Stimulated activated CD8-positive, alpha-beta memory T cell treated with anti-CD3 and anti-CD28 coated beads, Interleukin-12 subunit alpha, Interleukin-12 subunit beta, amount 100 ng/mL, for 4 hours (primary cell): ENCODE measurements around the gene INTS13.
"Not testable (repeated sequence)": the region's sequence is repeated elsewhere in the genome, so short reads cannot be mapped to it uniquely, and the experiment has no call there.

ENCODE experiments used
- DNase-seq: peaks from one replicate; pipeline ENCODE4 v3.0.0-alpha.2; 2020; ENCODE audit warnings: low read depth

Gene INTS13

GRCh38 chr12:26935636-26936378 lies 2.0 kb downstream of the INTS13 start:
- DNase-seq = no peak

- DNase-seq = no peak
Observed at GRCh38 chr12:26929590-26929989, 8.2 kb downstream of the INTS13 start.

- DNase-seq = no peak
Observed at GRCh38 chr12:26928661-26929060, 9.1 kb downstream of the INTS13 start.

GRCh38 chr12:26921886-26922285 lies 15.9 kb downstream of the INTS13 start:
- no peak for DNase-seq

- no peak for DNase-seq
Observed at GRCh38 chr12:26919216-26919555, 18.6 kb downstream of the INTS13 start.

GRCh38 chr12:26918321-26919215 lies 19.2 kb downstream of the INTS13 start:
- no peak for DNase-seq

- no peak for DNase-seq
Observed at GRCh38 chr12:26906704-26907103, 31.1 kb downstream of the INTS13 start.

GRCh38 chr12:26906024-26906423 lies 31.8 kb downstream of the INTS13 start:
- DNase-seq = no peak

GRCh38 chr12:26903396-26903795 lies 34.4 kb downstream of the INTS13 start:
- DNase-seq = not testable (repeated sequence)

- no peak for DNase-seq
Observed at GRCh38 chr12:26896913-26897312, 40.9 kb downstream of the INTS13 start.

- no peak for DNase-seq
Observed at GRCh38 chr12:26895672-26896071, 42.1 kb downstream of the INTS13 start.

- DNase-seq = no peak
Observed at GRCh38 chr12:26891704-26892103, 46.1 kb downstream of the INTS13 start.

GRCh38 chr12:26890784-26891183 lies 47.0 kb downstream of the INTS13 start:
- no peak for DNase-seq

GRCh38 chr12:26884765-26885576 lies 52.8 kb downstream of the INTS13 start:
- peak; percentile 50 for DNase-seq

- DNase-seq = no peak
Observed at GRCh38 chr12:26880625-26881024, 57.2 kb downstream of the INTS13 start.

- DNase-seq = no peak
Observed at GRCh38 chr12:26878661-26879119, 59.1 kb downstream of the INTS13 start.

GRCh38 chr12:26874501-26875296 lies 63.1 kb downstream of the INTS13 start:
- no peak for DNase-seq

GRCh38 chr12:26872625-26873024 lies 65.2 kb downstream of the INTS13 start:
- no peak for DNase-seq

- DNase-seq = no peak
Observed at GRCh38 chr12:26871985-26872384, 65.8 kb downstream of the INTS13 start.

- no peak for DNase-seq
Observed at GRCh38 chr12:26870491-26871419, 67.0 kb downstream of the INTS13 start.
